SH-SY5Y (cell line): ENCODE measurements around the gene LYRM2.

Source experiments
- GATA2 ChIP-seq: IDR thresholded peaks from 2 replicates; pipeline ENCODE4 v1.6.1; 2011; ENCODE audit warnings: mild to moderate bottlenecking, low read depth, low read length
- GATA3 ChIP-seq: IDR thresholded peaks from 2 replicates; pipeline ENCODE4 v1.6.1; 2011; ENCODE audit warnings: low read depth, mild to moderate bottlenecking, low read length, moderate library complexity

DNA sequence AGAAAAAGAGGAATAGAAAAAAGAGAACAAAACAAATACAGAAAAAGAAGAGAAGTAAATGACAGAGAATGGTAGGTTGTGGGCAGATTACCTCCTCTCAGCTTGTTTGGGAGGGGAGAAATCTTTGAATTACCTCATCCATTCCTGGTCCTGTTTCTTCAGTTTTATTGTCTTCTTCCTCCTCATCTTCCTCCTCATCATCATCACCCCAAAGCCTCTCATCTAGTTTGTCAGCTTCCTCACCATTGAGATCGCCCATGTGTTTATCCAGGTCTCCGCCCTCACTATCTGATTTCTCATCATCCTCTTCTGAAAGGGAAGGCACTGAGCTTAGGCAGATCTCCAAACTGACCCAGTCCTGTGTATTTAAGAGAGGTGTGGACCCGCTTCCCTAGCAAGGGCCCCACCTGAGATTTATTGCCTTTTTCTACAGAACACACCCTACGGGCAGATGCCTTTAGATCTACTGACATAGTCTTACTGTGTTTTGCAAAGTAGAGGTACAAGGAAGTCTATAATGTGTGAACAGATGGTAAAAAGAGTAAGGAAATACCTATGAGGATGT, 24.2 kb upstream of the LYRM2 start:
- TF ChIP-seq GATA2, result no peak
- TF ChIP-seq GATA3, result no peak
